Muscle layer of duodenum (tissue), 2 donors: ENCODE results near the gene INPP5E.

ENCODE experiments used
- H3K27ac ChIP-seq: one replicate; pipeline ENCODE4 v1.7.0; 2013; ENCODE audit warnings: mild to moderate bottlenecking, low read length
- H3K27me3 ChIP-seq: one replicate; pipeline ENCODE4 v1.7.0; 2013; ENCODE audit warnings: low read depth, mild to moderate bottlenecking, control low read depth, low read length
- H3K36me3 ChIP-seq, 2 donors: one replicate each; pipeline ENCODE4 v1.7.0; 2013; ENCODE audit warnings: low read length in 2 of 2, control low read depth in 1 of 2, mild to moderate bottlenecking in 1 of 2; ENCODE audit not compliant: insufficient read depth in 2 of 2, control insufficient read depth in 1 of 2
- H3K4me1 ChIP-seq, 2 donors: one replicate each; pipeline ENCODE4 v1.7.0; 2013; ENCODE audit warnings: low read length in 2 of 2, mild to moderate bottlenecking in 2 of 2, control low read depth in 1 of 2, moderate library complexity in 1 of 2; ENCODE audit not compliant: insufficient read depth in 2 of 2, control insufficient read depth in 1 of 2
- H3K4me3 ChIP-seq, 2 donors: one replicate each; pipeline ENCODE4 v1.7.0; 2013; ENCODE audit warnings: low read length in 2 of 2, low read depth in 1 of 2, mild to moderate bottlenecking in 1 of 2
- H3K9me3 ChIP-seq, 2 donors: one replicate each; pipeline ENCODE4 v1.7.0; 2013; ENCODE audit warnings: low read length in 2 of 2, control low read depth in 1 of 2, mild to moderate bottlenecking in 1 of 2; ENCODE audit not compliant: control insufficient read depth in 1 of 2
- donor health status: healthy.

Gene INPP5E

GRCh38 chr9:136398286-136398685, 41.4 kb downstream of the INPP5E start:
- H3K4me3 ChIP-seq = no peak overlapping the region
- peaks cover 14 to 40% of the 10 kb centered on the region in 2 donors for H3K36me3 ChIP-seq
- no peaks in the 10 kb centered on the region for H3K27me3 ChIP-seq
- no peaks in the 10 kb centered on the region for H3K9me3 ChIP-seq
- H3K27ac ChIP-seq = no peak overlapping the region
- H3K4me1 ChIP-seq = peaks cover 0 to 17% of the 10 kb centered on the region in 2 donors

GRCh38 chr9:136397643-136398042, 42.0 kb downstream of the INPP5E start:
- no peak overlapping the region for H3K4me3 ChIP-seq

DNA sequence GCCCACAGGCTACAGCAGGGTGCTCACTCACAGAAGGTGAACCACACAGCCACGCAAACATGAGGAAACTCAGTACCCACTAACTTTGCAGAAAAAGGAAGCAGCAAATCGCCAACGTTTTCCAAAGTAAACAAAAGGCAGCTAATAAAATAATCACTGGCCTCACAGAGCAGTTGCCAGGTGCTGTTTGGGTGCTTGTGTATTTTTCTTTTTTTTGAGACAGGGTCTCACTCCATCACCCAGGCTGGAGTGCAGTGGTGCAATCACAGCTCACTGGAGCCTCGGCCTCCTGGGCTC, 43.5 kb downstream of the INPP5E start:
- Histone ChIP-seq H3K4me1 (peaks cover 0 to 17% of the 10 kb centered on the region in 2 donors), H3K9me3 (no peaks in the 10 kb centered on the region), H3K27ac (no peak overlapping the region), H3K36me3 (peaks cover 29 to 62% of the 10 kb centered on the region in 2 donors), H3K4me3 (no peak overlapping the region), H3K27me3 (no peaks in the 10 kb centered on the region)

More at GRCh38 chr9:136397643-136398042, 42.0 kb downstream of the INPP5E start:
- Histone ChIP-seq H3K9me3 (no peaks in the 10 kb centered on the region), H3K4me1 (peaks cover 0 to 17% of the 10 kb centered on the region in 2 donors), H3K27ac (no peak overlapping the region), H3K36me3 (peaks cover 15 to 47% of the 10 kb centered on the region in 2 donors), H3K27me3 (no peaks in the 10 kb centered on the region)

DNA sequence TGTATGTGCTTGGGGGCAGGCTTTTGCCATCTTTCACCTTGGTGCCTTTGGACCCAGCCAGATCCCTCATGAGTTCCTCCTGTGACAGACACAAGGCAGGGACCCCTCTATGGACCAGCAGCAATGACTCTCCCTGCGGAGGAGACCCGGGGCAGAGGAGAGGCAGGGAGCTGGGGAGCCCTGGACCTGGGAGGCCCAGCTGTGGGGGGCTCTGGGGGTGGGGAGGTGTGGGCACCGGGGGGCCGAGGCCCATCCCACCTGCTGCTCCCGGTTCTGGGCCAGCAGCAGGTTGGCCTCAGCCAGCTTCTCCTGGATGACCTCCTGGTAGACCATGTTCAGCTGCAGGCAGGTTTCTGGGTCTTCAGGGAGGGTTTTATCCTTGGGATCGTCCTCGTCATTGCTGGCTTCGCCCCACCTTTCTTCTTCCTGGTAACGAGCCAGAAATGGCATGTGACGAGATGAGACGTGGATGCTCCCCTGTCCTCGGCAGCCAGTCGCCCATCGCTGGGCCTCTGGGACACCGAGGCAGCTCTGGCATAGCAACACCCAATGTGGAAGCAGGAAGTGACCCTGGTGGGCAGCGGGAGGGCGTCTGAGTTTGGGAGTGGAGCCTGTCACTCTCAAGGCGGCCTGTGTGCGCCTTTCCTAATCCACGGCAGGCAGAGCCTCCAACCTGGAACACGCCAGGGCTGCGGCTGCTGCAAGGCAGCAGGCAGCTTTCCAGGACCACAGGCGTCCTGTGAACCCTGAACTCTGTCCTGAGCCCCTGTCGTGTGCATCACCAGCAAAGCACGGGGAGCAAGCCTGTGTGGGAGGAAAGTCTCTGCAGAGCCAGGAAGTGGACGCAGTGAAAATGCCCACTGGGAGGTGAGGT, 44.1 kb downstream of the INPP5E start:
- Histone ChIP-seq H3K9me3 (no peaks in the 10 kb centered on the region), H3K27ac (no peak overlapping the region), H3K4me1 (peaks cover 0 to 15% of the 10 kb centered on the region in 2 donors), H3K27me3 (no peaks in the 10 kb centered on the region), H3K4me3 (no peak overlapping the region), H3K36me3 (peaks cover 31 to 65% of the 10 kb centered on the region in 2 donors)

GRCh38 chr9:136395020-136395340, 44.7 kb downstream of the INPP5E start:
- no peak overlapping the region for H3K4me3 ChIP-seq
- no peak overlapping the region for H3K27ac ChIP-seq
- H3K36me3 ChIP-seq = peaks cover 31 to 67% of the 10 kb centered on the region in 2 donors
- H3K27me3 ChIP-seq = no peaks in the 10 kb centered on the region
- no peaks in the 10 kb centered on the region for H3K9me3 ChIP-seq
- H3K4me1 ChIP-seq = peaks cover 0 to 12% of the 10 kb centered on the region in 2 donors

GRCh38 chr9:136394312-136395019, 45.2 kb downstream of the INPP5E start:
- peaks cover 35 to 72% of the 10 kb centered on the region in 2 donors for H3K36me3 ChIP-seq
- H3K4me3 ChIP-seq = no peak overlapping the region
- H3K27ac ChIP-seq = no peak overlapping the region
- H3K4me1 ChIP-seq = peaks cover 0 to 11% of the 10 kb centered on the region in 2 donors
- H3K9me3 ChIP-seq = no peaks in the 10 kb centered on the region
- no peaks in the 10 kb centered on the region for H3K27me3 ChIP-seq

DNA sequence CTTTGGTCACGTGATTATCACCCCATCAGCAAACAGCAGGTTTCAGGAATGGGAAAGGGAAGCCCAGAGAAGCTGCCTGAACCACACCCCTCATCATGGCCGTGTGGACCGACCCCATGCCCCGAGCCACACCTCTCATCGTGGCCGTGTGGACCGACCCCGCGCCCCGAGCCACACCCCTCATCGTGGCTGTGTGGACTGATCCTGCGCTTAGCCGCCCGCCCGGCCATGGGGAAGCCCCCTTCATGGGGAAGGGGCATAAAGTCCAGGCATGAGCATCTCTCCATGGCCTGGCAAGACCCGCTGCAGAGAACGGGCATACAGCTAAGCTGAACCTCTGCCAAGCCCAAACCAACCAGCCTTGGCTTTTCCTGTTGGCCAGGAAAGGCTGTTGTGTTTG, 46.1 kb downstream of the INPP5E start:
- H3K9me3 ChIP-seq = no peaks in the 10 kb centered on the region
- H3K36me3 ChIP-seq = peaks cover 45 to 81% of the 10 kb centered on the region in 2 donors
- no peaks in the 10 kb centered on the region for H3K27me3 ChIP-seq
- H3K4me1 ChIP-seq = peaks cover 0 to 2% of the 10 kb centered on the region in 2 donors
- no peak overlapping the region for H3K27ac ChIP-seq
- no peak overlapping the region for H3K4me3 ChIP-seq

GRCh38 chr9:136392538-136393449, 46.9 kb downstream of the INPP5E start:
- Histone ChIP-seq H3K4me3 (no peak overlapping the region), H3K9me3 (no peaks in the 10 kb centered on the region), H3K4me1 (no peaks in the 10 kb centered on the region), H3K27ac (no peak overlapping the region), H3K27me3 (no peaks in the 10 kb centered on the region), H3K36me3 (peaks cover 49 to 88% of the 10 kb centered on the region in 2 donors)

GRCh38 chr9:136391737-136392537, 47.7 kb downstream of the INPP5E start:
- Histone ChIP-seq H3K4me1 (no peaks in the 10 kb centered on the region), H3K36me3 (peaks cover 52 to 92% of the 10 kb centered on the region in 2 donors), H3K9me3 (no peaks in the 10 kb centered on the region), H3K27ac (no peak overlapping the region), H3K27me3 (no peaks in the 10 kb centered on the region), H3K4me3 (no peak overlapping the region)

GRCh38 chr9:136389396-136389795, 50.2 kb downstream of the INPP5E start:
- H3K27ac ChIP-seq = no peak overlapping the region
- H3K4me3 ChIP-seq = no peak overlapping the region
- no peaks in the 10 kb centered on the region for H3K4me1 ChIP-seq
- no peaks in the 10 kb centered on the region for H3K27me3 ChIP-seq
- H3K9me3 ChIP-seq = no peaks in the 10 kb centered on the region
- H3K36me3 ChIP-seq = peaks cover 51 to 87% of the 10 kb centered on the region in 2 donors
